HG03558 (cell line): Measurements from ENCODE around the gene VEGFB.

Experiments
- ATAC-seq: cut with Tn5 transposase; IDR thresholded peaks from one replicate; pipeline ENCODE4 v1.9.1; 2021; ENCODE audit warnings: moderate number of reproducible peaks; ENCODE audit not compliant: unreplicated experiment; ENCODE audit errors: extremely low read depth

VEGFB gene

GRCh38 chr11:64258356-64258755 lies 24.0 kb downstream of the VEGFB start:
- no peak for ATAC-seq

- no peak for ATAC-seq
These were observed 24.7 kb downstream of the VEGFB start for GRCh38 chr11:64258946-64259532.

GRCh38 chr11:64259533-64260067 lies 25.2 kb downstream of the VEGFB start:
- ATAC-seq = no peak

- no peak for ATAC-seq
These were observed 25.8 kb downstream of the VEGFB start for GRCh38 chr11:64260147-64260708.

- no peak for ATAC-seq
These were observed 27.2 kb downstream of the VEGFB start for GRCh38 chr11:64261556-64262080.

GRCh38 chr11:64262271-64263002 lies 28.1 kb downstream of the VEGFB start:
- no peak for ATAC-seq

GRCh38 chr11:64263021-64263946 lies 28.9 kb downstream of the VEGFB start:
- ATAC-seq = no peak

GRCh38 chr11:64263947-64264317 lies 29.5 kb downstream of the VEGFB start:
- no peak for ATAC-seq

GRCh38 chr11:64264371-64264852 lies 30.0 kb downstream of the VEGFB start:
- ATAC-seq = no peak

- ATAC-seq = no peak
These were observed 31.1 kb downstream of the VEGFB start for GRCh38 chr11:64265176-64266160.

- ATAC-seq = no peak
These were observed 32.0 kb downstream of the VEGFB start for GRCh38 chr11:64266339-64266738.

- no peak for ATAC-seq
These were observed 33.0 kb downstream of the VEGFB start for GRCh38 chr11:64267207-64267945.

GRCh38 chr11:64268025-64268892 lies 33.9 kb downstream of the VEGFB start:
- no peak for ATAC-seq

- peak; percentile 9 for ATAC-seq
These were observed 34.6 kb downstream of the VEGFB start for GRCh38 chr11:64268893-64269539.

- peak; percentile 34 for ATAC-seq
These were observed 35.3 kb downstream of the VEGFB start for GRCh38 chr11:64269540-64270220.
